Measurements from ENCODE around the gene SNRPA.
"Not testable (repeated sequence)": the region's sequence is repeated elsewhere in the genome, so short reads cannot be mapped to it uniquely, and the experiment has no call there.

Gene SNRPA

GRCh38 chr19:40724315-40724714 is 26.7 kb upstream of the SNRPA start:
- no peak for DNase-seq
- Histone ChIP-seq H3K4me3 (ENCODE audit: low read depth, low read length) (no peak overlapping the region), H3K27me3 (replicated peaks) (no peaks in the 10 kb centered on the region), H3K27ac (no peak overlapping the region), H3K36me3 (replicated peaks) (peaks cover 46% of the 10 kb centered on the region)
- no peak for TF ChIP-seq CTCF (IDR thresholded peaks at IDR 0.05; ENCODE audit: low read depth, low read length, missing control alignments)
- in situ Hi-C loops (cut with HindIII; ENCODE audit: low pct_ligation_motif_present, low sequenced_read_pairs), result no loop called here

- in situ Hi-C loops (cut with HindIII; ENCODE audit: low pct_ligation_motif_present, low sequenced_read_pairs), result no loop called here
- Histone ChIP-seq H3K27me3 (replicated peaks) (no peaks in the 10 kb centered on the region), H3K4me3 (ENCODE audit: low read depth, low read length) (no peak overlapping the region), H3K27ac (no peak overlapping the region), H3K36me3 (replicated peaks) (peaks cover 51% of the 10 kb centered on the region)
- TF ChIP-seq CTCF (IDR thresholded peaks at IDR 0.05; ENCODE audit: low read depth, low read length, missing control alignments), result no peak
- no peak for DNase-seq
Observed at GRCh38 chr19:40724855-40725254, 26.1 kb upstream of the SNRPA start.

- no peak overlapping the region for H3K27ac ChIP-seq
- H3K4me3 ChIP-seq (ENCODE audit: low read depth, low read length), result no peak overlapping the region
- in situ Hi-C loops (cut with HindIII; ENCODE audit: low pct_ligation_motif_present, low sequenced_read_pairs), result no loop called here
- DNase-seq, result no peak
- H3K36me3 ChIP-seq (replicated peaks), result peaks cover 55% of the 10 kb centered on the region
- no peaks in the 10 kb centered on the region for H3K27me3 ChIP-seq (replicated peaks)
- no peak for TF ChIP-seq CTCF (IDR thresholded peaks at IDR 0.05; ENCODE audit: low read depth, low read length, missing control alignments)
Observed at GRCh38 chr19:40726279-40726678, 24.7 kb upstream of the SNRPA start.

- in situ Hi-C loops (cut with HindIII; ENCODE audit: low pct_ligation_motif_present, low sequenced_read_pairs); H3K27me3 ChIP-seq (replicated peaks); H3K27ac ChIP-seq; H3K4me3 ChIP-seq (ENCODE audit: low read depth, low read length); DNase-seq: not testable (repeated sequence)
- H3K36me3 ChIP-seq (replicated peaks), result peaks cover 64% of the 10 kb centered on the region
Observed at GRCh38 chr19:40730065-40730464, 20.9 kb upstream of the SNRPA start.

GRCh38 chr19:40732304-40732703 is 18.7 kb upstream of the SNRPA start:
- DNase-seq; H3K27me3 ChIP-seq (replicated peaks); H3K27ac ChIP-seq; in situ Hi-C loops (cut with HindIII; ENCODE audit: low pct_ligation_motif_present, low sequenced_read_pairs); H3K4me3 ChIP-seq (ENCODE audit: low read depth, low read length): not testable (repeated sequence)
- peaks cover 68% of the 10 kb centered on the region for H3K36me3 ChIP-seq (replicated peaks)

GRCh38 chr19:40733149-40733548 is 17.9 kb upstream of the SNRPA start:
- Histone ChIP-seq H3K27ac (no peak overlapping the region), H3K27me3 (replicated peaks) (no peaks in the 10 kb centered on the region), H3K4me3 (ENCODE audit: low read depth, low read length) (no peak overlapping the region), H3K36me3 (replicated peaks) (peaks cover 62% of the 10 kb centered on the region)
- no peak for DNase-seq
- in situ Hi-C loops (cut with HindIII; ENCODE audit: low pct_ligation_motif_present, low sequenced_read_pairs), result no loop called here
- no peak for TF ChIP-seq CTCF (IDR thresholded peaks at IDR 0.05; ENCODE audit: low read depth, low read length, missing control alignments)

- Histone ChIP-seq H3K36me3 (replicated peaks) (peaks cover 55% of the 10 kb centered on the region), H3K27ac (no peak overlapping the region)
- in situ Hi-C loops (cut with HindIII; ENCODE audit: low pct_ligation_motif_present, low sequenced_read_pairs), result no loop called here
Observed at GRCh38 chr19:40735013-40735771, 15.8 kb upstream of the SNRPA start.

More at GRCh38 chr19:40735013-40735771, 15.8 kb upstream of the SNRPA start:
- DNase-seq, result no peak
- no peak for TF ChIP-seq CTCF (IDR thresholded peaks at IDR 0.05; ENCODE audit: low read depth, low read length, missing control alignments)
- H3K4me3 ChIP-seq (ENCODE audit: low read depth, low read length), result no peak overlapping the region
- H3K27me3 ChIP-seq (replicated peaks), result no peaks in the 10 kb centered on the region

Measured in brain microvascular endothelial cell (primary cell).